ENCODE data around the gene SLC25A40.
"Not testable (repeated sequence)": the region's sequence is repeated elsewhere in the genome, so short reads cannot be mapped to it uniquely, and the experiment has no call there.

Gene SLC25A40, protein sequence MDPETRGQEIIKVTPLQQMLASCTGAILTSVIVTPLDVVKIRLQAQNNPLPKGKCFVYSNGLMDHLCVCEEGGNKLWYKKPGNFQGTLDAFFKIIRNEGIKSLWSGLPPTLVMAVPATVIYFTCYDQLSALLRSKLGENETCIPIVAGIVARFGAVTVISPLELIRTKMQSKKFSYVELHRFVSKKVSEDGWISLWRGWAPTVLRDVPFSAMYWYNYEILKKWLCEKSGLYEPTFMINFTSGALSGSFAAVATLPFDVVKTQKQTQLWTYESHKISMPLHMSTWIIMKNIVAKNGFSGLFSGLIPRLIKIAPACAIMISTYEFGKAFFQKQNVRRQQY

GRCh38 chr7:87876040-87876868, at the start of gene SLC25A40, which contains the start of gene DBF4:
Gene SLC25A40, minus strand, starts transcription at chr7:87876360. Its CDS starts 17,633 bp downstream, at chr7:87858727.
Gene DBF4, plus strand, starts transcription at chr7:87876493. Its CDS starts 240 bp downstream, at chr7:87876733.
- Histone ChIP-seq H3K4me1 (peaks cover 34% of the 10 kb centered on the region), H3K27me3 (no peaks in the 10 kb centered on the region), H3K9me3 (peaks cover 21% of the 10 kb centered on the region), H3K9ac (peak within 1 kb of the TSS; percentile 96), H3K36me3 (peaks cover 46% of the 10 kb centered on the region), H3K4me2 (peak within 1 kb of the TSS; percentile 78), H4K20me1 (peaks cover 21% of the 10 kb centered on the region), H3K27ac (peak within 1 kb of the TSS; percentile 90), H3K4me3 (peak within 1 kb of the TSS; percentile 88)
- TF ChIP-seq Cebpa-rat (IDR thresholded peaks at IDR 0.05) = no peak

GRCh38 chr7:87922759-87923395, 46.7 kb upstream of the SLC25A40 start:
- not testable (repeated sequence) for H3K4me1 ChIP-seq, H3K36me3 ChIP-seq, H3K9ac ChIP-seq, H4K20me1 ChIP-seq, H3K4me3 ChIP-seq, H3K27ac ChIP-seq, H3K4me2 ChIP-seq, H3K9me3 ChIP-seq, H3K27me3 ChIP-seq

DNA sequence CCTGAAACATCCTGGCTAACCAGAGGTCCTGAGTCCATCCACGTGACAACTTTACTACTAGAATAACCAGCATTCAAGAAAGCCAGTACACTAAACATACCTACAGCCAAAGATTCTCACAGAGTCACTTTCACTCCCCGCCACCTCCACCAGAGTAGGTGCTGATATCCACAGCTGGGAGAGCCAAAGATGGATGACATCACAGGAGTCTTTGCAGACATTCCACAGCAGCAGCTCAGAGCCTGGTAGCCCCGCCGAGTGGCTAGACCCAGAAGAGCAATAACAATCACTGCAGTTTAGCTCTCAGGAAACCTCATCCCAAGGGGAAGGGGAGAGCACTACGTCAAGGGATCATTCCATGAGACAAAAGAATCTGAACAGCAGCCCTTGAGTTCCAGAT, 44.4 kb upstream of the SLC25A40 start:
- no peaks in the 10 kb centered on the region for H3K9me3 ChIP-seq
- no peaks in the 10 kb centered on the region for H3K4me1 ChIP-seq
- H3K4me2 ChIP-seq = no peak overlapping the region
- no peak overlapping the region for H3K27ac ChIP-seq
- no peaks in the 10 kb centered on the region for H4K20me1 ChIP-seq
- no peak for TF ChIP-seq Cebpa-rat (IDR thresholded peaks at IDR 0.05)
- no peaks in the 10 kb centered on the region for H3K27me3 ChIP-seq
- no peak overlapping the region for H3K9ac ChIP-seq
- no peaks in the 10 kb centered on the region for H3K36me3 ChIP-seq
- no peak overlapping the region for H3K4me3 ChIP-seq

- H3K4me2 ChIP-seq = no peak overlapping the region
- no peaks in the 10 kb centered on the region for H4K20me1 ChIP-seq
- no peak overlapping the region for H3K4me3 ChIP-seq
- H3K9me3 ChIP-seq = no peaks in the 10 kb centered on the region
- H3K9ac ChIP-seq = no peak overlapping the region
- TF ChIP-seq Cebpa-rat (IDR thresholded peaks at IDR 0.05) = no peak
- H3K36me3 ChIP-seq = no peaks in the 10 kb centered on the region
- no peaks in the 10 kb centered on the region for H3K27me3 ChIP-seq
- H3K27ac ChIP-seq = no peak overlapping the region
- no peaks in the 10 kb centered on the region for H3K4me1 ChIP-seq
Measured at GRCh38 chr7:87919875-87920274, 43.7 kb upstream of the SLC25A40 start.

DNA sequence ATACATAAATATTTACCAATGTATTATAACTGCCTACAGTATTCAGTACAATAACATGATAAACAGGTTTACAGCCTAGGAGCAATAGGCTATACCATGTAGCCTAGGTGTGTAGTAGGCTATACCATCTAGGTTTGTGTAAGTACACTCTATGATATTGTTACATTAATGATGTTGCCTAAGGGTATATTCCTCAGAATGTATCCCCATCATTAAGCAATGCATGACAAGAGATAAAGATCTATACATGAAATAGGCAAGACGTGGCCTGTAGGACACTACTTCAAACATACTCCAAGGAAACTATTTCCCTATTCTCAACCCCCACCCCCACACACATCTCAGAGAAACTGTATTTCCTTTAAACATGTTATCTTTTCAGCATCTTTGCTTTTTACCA, 42.6 kb upstream of the SLC25A40 start:
- Histone ChIP-seq H3K9me3 (no peaks in the 10 kb centered on the region), H3K9ac (no peak overlapping the region), H3K4me1 (no peaks in the 10 kb centered on the region), H3K36me3 (no peaks in the 10 kb centered on the region), H3K4me3 (no peak overlapping the region), H3K27ac (no peak overlapping the region), H4K20me1 (no peaks in the 10 kb centered on the region), H3K4me2 (no peak overlapping the region), H3K27me3 (no peaks in the 10 kb centered on the region)
- TF ChIP-seq Cebpa-rat (IDR thresholded peaks at IDR 0.05) = no peak

- no peaks in the 10 kb centered on the region for H3K4me1 ChIP-seq
- no peak overlapping the region for H3K4me3 ChIP-seq
- no peaks in the 10 kb centered on the region for H3K9me3 ChIP-seq
- no peak overlapping the region for H3K9ac ChIP-seq
- no peak for TF ChIP-seq Cebpa-rat (IDR thresholded peaks at IDR 0.05)
- H3K4me2 ChIP-seq = no peak overlapping the region
- no peaks in the 10 kb centered on the region for H4K20me1 ChIP-seq
- H3K27ac ChIP-seq = no peak overlapping the region
- H3K27me3 ChIP-seq = no peaks in the 10 kb centered on the region
- peaks cover 16% of the 10 kb centered on the region for H3K36me3 ChIP-seq
Measured at GRCh38 chr7:87912121-87912520, 36.0 kb upstream of the SLC25A40 start.

GRCh38 chr7:87908814-87909213, 32.7 kb upstream of the SLC25A40 start:
- H3K27me3 ChIP-seq, H3K4me3 ChIP-seq, H3K9ac ChIP-seq, H3K4me1 ChIP-seq, H3K9me3 ChIP-seq, H3K27ac ChIP-seq, H3K4me2 ChIP-seq, H4K20me1 ChIP-seq: not testable (repeated sequence)
- H3K36me3 ChIP-seq = peaks cover 44% of the 10 kb centered on the region

- not testable (repeated sequence) for H3K4me2 ChIP-seq, H3K4me1 ChIP-seq, H3K9me3 ChIP-seq, H3K4me3 ChIP-seq, H3K9ac ChIP-seq, H3K27ac ChIP-seq, H3K27me3 ChIP-seq, H4K20me1 ChIP-seq
- H3K36me3 ChIP-seq = peaks cover 55% of the 10 kb centered on the region
Measured at GRCh38 chr7:87907136-87907906, 31.2 kb upstream of the SLC25A40 start.

- no peaks in the 10 kb centered on the region for H4K20me1 ChIP-seq
- peaks cover 82% of the 10 kb centered on the region for H3K36me3 ChIP-seq
- H3K27me3 ChIP-seq = no peaks in the 10 kb centered on the region
- no peak overlapping the region for H3K4me2 ChIP-seq
- no peak overlapping the region for H3K27ac ChIP-seq
- H3K4me3 ChIP-seq = no peak overlapping the region
- H3K4me1 ChIP-seq = peaks cover 9% of the 10 kb centered on the region; the same call in 1 of the 2 replicates
- no peak for TF ChIP-seq Cebpa-rat (IDR thresholded peaks at IDR 0.05)
- H3K9ac ChIP-seq = no peak overlapping the region
- H3K9me3 ChIP-seq = no peaks in the 10 kb centered on the region
Measured at GRCh38 chr7:87899255-87899654, 23.1 kb upstream of the SLC25A40 start.

Data from BLaER1 (cell line).